Activated CD4-positive, alpha-beta T cell treated with anti-CD3 and anti-CD28 coated beads, Interleukin-10, Interleukin-2, amounts not matched to agents 100 ng/mL and 50 ng/mL, durations not matched to agents 16 hours and 8 hours (primary cell): ENCODE measurements around the gene YPEL2.
A peak's percentile ranks its signal among the peaks of the same experiment; 100 is the strongest.
"Not testable (repeated sequence)": the region's sequence is repeated elsewhere in the genome, so short reads cannot be mapped to it uniquely, and the experiment has no call there.

Experiments used
- DNase-seq: peaks from one replicate; pipeline ENCODE4 v3.0.0-alpha.2; 2020

Gene YPEL2

GRCh38 chr17:59409336-59410048 lies 78.0 kb downstream of the YPEL2 start:
- no peak for DNase-seq

- DNase-seq: no peak
Observed at GRCh38 chr17:59410049-59410437, 78.6 kb downstream of the YPEL2 start.

GRCh38 chr17:59412431-59412830 lies 81.0 kb downstream of the YPEL2 start:
- DNase-seq: not testable (repeated sequence)

- DNase-seq: no peak
Observed at GRCh38 chr17:59413014-59413766, 81.7 kb downstream of the YPEL2 start.

GRCh38 chr17:59415397-59415796 lies 83.9 kb downstream of the YPEL2 start:
- DNase-seq: no peak

- peak; percentile 59 for DNase-seq
Observed at GRCh38 chr17:59416184-59416583, 84.7 kb downstream of the YPEL2 start.

- no peak for DNase-seq
Observed at GRCh38 chr17:59417452-59417851, 86.0 kb downstream of the YPEL2 start.

- no peak for DNase-seq
Observed at GRCh38 chr17:59418732-59419166, 87.3 kb downstream of the YPEL2 start.

GRCh38 chr17:59420901-59421300 lies 89.4 kb downstream of the YPEL2 start:
- DNase-seq: no peak

- no peak for DNase-seq
Observed at GRCh38 chr17:59421722-59422121, 90.3 kb downstream of the YPEL2 start.

- DNase-seq: no peak
Observed at GRCh38 chr17:59423137-59423724, 91.8 kb downstream of the YPEL2 start.

GRCh38 chr17:59423903-59424302 lies 92.4 kb downstream of the YPEL2 start:
- no peak for DNase-seq

GRCh38 chr17:59424331-59424730 lies 92.9 kb downstream of the YPEL2 start:
- DNase-seq: no peak

- no peak for DNase-seq
Observed at GRCh38 chr17:59425085-59425931, 93.9 kb downstream of the YPEL2 start.

- no peak for DNase-seq
Observed at GRCh38 chr17:59426031-59426430, 94.6 kb downstream of the YPEL2 start.

GRCh38 chr17:59427425-59427921 lies 96.0 kb downstream of the YPEL2 start:
- DNase-seq: peak; percentile 79

- DNase-seq: no peak
Observed at GRCh38 chr17:59427996-59428395, 96.5 kb downstream of the YPEL2 start.

- no peak for DNase-seq
Observed at GRCh38 chr17:59428916-59429485, 97.5 kb downstream of the YPEL2 start.

- DNase-seq: no peak
Observed at GRCh38 chr17:59431601-59432000, 100.1 kb downstream of the YPEL2 start.

- no peak for DNase-seq
Observed at GRCh38 chr17:59432657-59433056, 101.2 kb downstream of the YPEL2 start.

GRCh38 chr17:59433586-59433985 lies 102.1 kb downstream of the YPEL2 start:
- no peak for DNase-seq

GRCh38 chr17:59434429-59434828 lies 103.0 kb downstream of the YPEL2 start:
- DNase-seq: no peak
